ENCODE results near the gene TRMT11.

- TF ChIP-seq CHD4 (IDR thresholded peaks at IDR 0.05) (no peak), CEBPB (IDR thresholded peaks at IDR 0.05; ENCODE audit: borderline replicate concordance in 1 of 2, low read depth in 2 of 2, low read length in 2 of 2) (no peak), POLR2A (IDR thresholded peaks at IDR 0.05; ENCODE audit: low read depth, low read length) (no peak), EZH2 (IDR thresholded peaks at IDR 0.05; ENCODE audit: borderline replicate concordance, control insufficient read depth, low read depth, low read length) (no peak), RELA (IDR thresholded peaks at IDR 0.05; ENCODE audit: borderline replicate concordance, partially characterized antibody) (no peak), PRDM15 (CRISPR knock-in tag; IDR thresholded peaks at IDR 0.05) (no peak), CTCF (IDR thresholded peaks at IDR 0.05 in 2 of 3, conservative IDR thresholded peaks at IDR 0.05 in 1 of 3; ENCODE audit: control insufficient read depth in 2 of 3, extremely low read depth in 1 of 3, insufficient read depth in 1 of 3, low read depth in 3 of 3, low read length in 3 of 3) (no peak), E2F4 (IDR thresholded peaks at IDR 0.05; ENCODE audit: low read depth, low read length) (no peak), MYC (IDR thresholded peaks at IDR 0.05; ENCODE audit: insufficient read depth, insufficient read length, insufficient replicate concordance, low read length, severe bottlenecking) (no peak), MTA3 (IDR thresholded peaks at IDR 0.05; ENCODE audit: borderline replicate concordance, low read length) (no peak), MAX (IDR thresholded peaks at IDR 0.05; ENCODE audit: low read depth, low read length) (no peak)
Observed at GRCh38 chr6:126041516-126041915, 55.2 kb downstream of the TRMT11 start.
